CD14-positive monocyte (primary cell): ENCODE measurements around the gene OXCT2. TPM values are rescaled to one million over a fixed set of nuclear protein-coding genes. Genes with fewer than 3 reads are reported as not detected.
"Not testable (repeated sequence)": the region's sequence is repeated elsewhere in the genome, so short reads cannot be mapped to it uniquely, and the experiment has no call there.

Source experiments
- DNase-seq, 3 donors: peaks; one replicate each; pipeline ENCODE4 v3.0.0-alpha.2; 2011 to 2022
- H2AFZ ChIP-seq: 2 replicates; pipeline ENCODE4 v1.6.0; 2012; ENCODE audit warnings: mild to moderate bottlenecking, low read depth, low read length, inconsistent platforms; ENCODE audit not compliant: insufficient read depth, poor library complexity, severe bottlenecking
- H3K27ac ChIP-seq, 2 donors: 1 replicate in 1 of 2; 2 replicates in 1 of 2; pipeline ENCODE4 v1.5.1; 2012 to 2013; ENCODE audit warnings: low read length in 2 of 2, control low read depth in 1 of 2, inconsistent platforms in 1 of 2, low read depth in 1 of 2, mild to moderate bottlenecking in 1 of 2
- H3K27me3 ChIP-seq, 2 donors: one replicate each; pipeline versions ENCODE4 v1.6.0 to v1.6.1; 2011 to 2013; ENCODE audit warnings: low read length in 2 of 2; ENCODE audit not compliant: control insufficient read depth in 2 of 2, insufficient read depth in 2 of 2
- H3K36me3 ChIP-seq, 2 donors: replicated peaks in 1 of 2; 1 replicate in 1 of 2; 2 replicates in 1 of 2; pipeline versions ENCODE4 v1.5.1 to v1.6.1; 2012 to 2013; ENCODE audit warnings: low read length in 2 of 2, control low read depth in 1 of 2, inconsistent platforms in 1 of 2, mild to moderate bottlenecking in 1 of 2; ENCODE audit not compliant: insufficient read depth in 2 of 2, control insufficient read depth in 1 of 2
- H3K4me1 ChIP-seq, 2 donors: 1 replicate in 1 of 2; 2 replicates in 1 of 2; pipeline versions ENCODE4 v1.5.1 to v1.6.1; 2012 to 2013; ENCODE audit warnings: low read length in 2 of 2, control low read depth in 1 of 2, inconsistent platforms in 1 of 2, mild to moderate bottlenecking in 1 of 2, moderate library complexity in 1 of 2; ENCODE audit not compliant: insufficient read depth in 2 of 2, control insufficient read depth in 1 of 2
- H3K4me2 ChIP-seq: replicated peaks from 2 replicates; pipeline ENCODE3; 2012; ENCODE audit warnings: low read length, moderate library complexity, mild to moderate bottlenecking; ENCODE audit not compliant: poor library complexity, severe bottlenecking; ENCODE audit errors: extremely low read depth
- H3K4me3 ChIP-seq, 3 experiments: fragments of 200-600 bp in 1 of 3; sonication (generic) in 1 of 3; replicated peaks in 1 of 3; 1 replicate in 2 of 3; 2 replicates in 1 of 3; pipeline ENCODE4 v1.5.1; 2011 to 2013; ENCODE audit warnings: low read length in 3 of 3, mild to moderate bottlenecking in 3 of 3, control low read depth in 2 of 3, low read depth in 2 of 3, inconsistent platforms in 1 of 3, moderate library complexity in 1 of 3
- H3K79me2 ChIP-seq: 2 replicates; pipeline ENCODE4 v1.6.0; 2012; ENCODE audit warnings: mild to moderate bottlenecking, control low read depth, inconsistent platforms, low read length, moderate library complexity; ENCODE audit not compliant: insufficient read depth
- H3K9ac ChIP-seq: 2 replicates; pipeline ENCODE4 v1.6.0; 2017; ENCODE audit warnings: low read length, mild to moderate bottlenecking; ENCODE audit not compliant: insufficient read depth, poor library complexity, severe bottlenecking
- H3K9me3 ChIP-seq, 2 donors: replicated peaks in 1 of 2; 1 replicate in 1 of 2; 2 replicates in 1 of 2; pipeline versions ENCODE4 v1.5.1 to v1.6.1; 2012 to 2013; ENCODE audit warnings: low read length in 2 of 2, control low read depth in 1 of 2; ENCODE audit not compliant: control insufficient read depth in 1 of 2, insufficient read depth in 1 of 2
- H4K20me1 ChIP-seq: 2 replicates; pipeline ENCODE4 v1.6.0; 2012; ENCODE audit warnings: mild to moderate bottlenecking, low read length, control low read depth, moderate library complexity; ENCODE audit not compliant: insufficient read depth
- H3K27ac Mint-ChIP-seq, 7 donors: one replicate each; pipeline ENCODE4 v1.8.0; 2020; ENCODE audit warnings: mild to moderate bottlenecking in 7 of 7, mixed read lengths in 7 of 7, moderate library complexity in 6 of 7, inconsistent platforms in 2 of 7
- H3K27me3 Mint-ChIP-seq, 3 donors: one replicate each; pipeline ENCODE4 v1.8.0; 2021 to 2022; ENCODE audit warnings: low read depth in 3 of 3, mild to moderate bottlenecking in 3 of 3, mixed read lengths in 3 of 3, moderate library complexity in 3 of 3, inconsistent platforms in 1 of 3
- H3K36me3 Mint-ChIP-seq, 2 donors: one replicate each; pipeline ENCODE4 v1.8.0; 2020; ENCODE audit warnings: mixed read lengths in 2 of 2, inconsistent platforms in 1 of 2, mild to moderate bottlenecking in 1 of 2
- H3K4me1 Mint-ChIP-seq: one replicate; pipeline ENCODE4 v1.8.0; 2020; ENCODE audit warnings: mild to moderate bottlenecking, mixed read lengths
- H3K4me3 Mint-ChIP-seq, 2 donors: one replicate each; pipeline ENCODE4 v1.8.0; 2020; ENCODE audit warnings: mild to moderate bottlenecking in 2 of 2, mixed read lengths in 2 of 2, moderate library complexity in 1 of 2
- H3K9me3 Mint-ChIP-seq, 7 donors: one replicate each; pipeline ENCODE4 v1.8.0; 2020 to 2022; ENCODE audit warnings: mixed read lengths in 7 of 7, mild to moderate bottlenecking in 6 of 7, moderate library complexity in 6 of 7, inconsistent platforms in 2 of 7
- CTCF ChIP-seq: fragments of 200-600 bp; IDR thresholded peaks from one replicate; pipeline ENCODE4 v1.8.0; 2022; ENCODE audit warnings: antibody characterized with exemption, mild to moderate bottlenecking
- WGBS: methylation state at CpG from one replicate; pipeline ENCODE4 v1.1.5; 2013; ENCODE audit warnings: missing lambda C conversion rate; ENCODE audit not compliant: insufficient coverage; 5-methylcytosine and 5-hydroxymethylcytosine counted together
- intact Hi-C, 2 donors: fragments of 100-400 bp; cut with micrococcal nuclease; formaldehyde crosslinking; loops; one replicate each; pipeline versions ENCODE4 v1.15.0 to v1.15.1; 2023
- polyA plus RNA-seq, 3 donors: library from polyadenylated mRNA; depleted of rRNA in 1 of 3; unstranded in 2 of 3; stranded (reverse) in 1 of 3; fragments of 300-500 nt in 2 of 3; fragments of >200 nt in 1 of 3; fragmentation: Illumina TruSeq in 2 of 3; gene quantifications; 1 replicate in 2 of 3; 2 replicates in 1 of 3; pipeline ENCODE4 v1.2.3, GENCODE V29; 2012 to 2021

OXCT2 gene
- polyA plus RNA-seq, 3 donors = 0.16 to 1.4 (median 0.38) TPM

- 4% methylated on average over 43 of the region's 51 CpGs for WGBS
- peaks cover 9 to 14% (median 12%) of the 10 kb centered on the region in 3 donors for H3K27me3 Mint-ChIP-seq
- H3K9ac ChIP-seq = peak overlapping the region; percentile 79
- no peak for TF ChIP-seq CTCF
- no peak overlapping the region for H3K27ac ChIP-seq
- no peak overlapping the region for H3K27ac Mint-ChIP-seq
- peaks cover 0 to 4% of the 10 kb centered on the region in 2 donors for H3K36me3 Mint-ChIP-seq
- peaks cover 37% of the 10 kb centered on the region for H3K4me1 Mint-ChIP-seq
- H3K4me2 ChIP-seq = peak overlapping the region; percentile 93
- intact Hi-C loops = loop anchor here in 1 of 2 donors (10.0 kb wide), 1 partner anchor 54 kb away; the partner anchor contains the start of gene PPIE
- H3K79me2 ChIP-seq = peaks cover 9% of the 10 kb centered on the region
- peak overlapping the region; percentile 39 to 69 for H3K4me3 Mint-ChIP-seq
- H3K27me3 ChIP-seq = peaks cover 0 to 6% of the 10 kb centered on the region in 2 donors
- no peaks in the 10 kb centered on the region for H3K9me3 ChIP-seq
- H3K4me1 ChIP-seq = peaks cover 21 to 30% of the 10 kb centered on the region in 2 donors
- no peaks in the 10 kb centered on the region for H3K36me3 ChIP-seq
- H3K4me3 ChIP-seq = peak overlapping the region; percentile 28 to 80 (median 73)
- peak overlapping the region; percentile 96 for H2AFZ ChIP-seq
- no peak for DNase-seq
- H3K9me3 Mint-ChIP-seq = peaks cover 0 to 2% (median 0%) of the 10 kb centered on the region in 7 donors
- no peaks in the 10 kb centered on the region for H4K20me1 ChIP-seq
Observed at GRCh38 chr1:39788426-39788757, 17.2 kb upstream of the OXCT2 start.

DNA sequence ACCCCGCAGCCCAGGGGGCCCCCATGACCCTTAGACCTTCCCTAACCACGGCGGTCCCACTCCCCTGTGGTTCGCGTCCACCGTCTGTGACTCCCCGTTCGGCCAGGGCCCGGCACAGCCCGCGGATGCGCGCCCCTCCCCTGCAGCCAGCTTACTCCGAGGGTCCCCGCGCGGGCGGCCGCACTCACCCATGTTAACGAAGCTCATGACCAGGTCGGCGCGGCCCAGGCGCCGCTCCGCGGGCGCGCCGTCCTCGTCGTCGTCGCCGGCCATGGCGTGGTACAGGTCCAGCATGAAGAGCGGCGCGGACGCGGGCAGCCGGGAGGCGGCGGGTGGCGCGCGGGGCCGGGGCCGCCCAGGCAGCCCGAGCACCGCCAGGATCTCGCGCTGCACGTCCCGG is 16.8 kb upstream of the OXCT2 start:
- H4K20me1 ChIP-seq, H3K79me2 ChIP-seq, H3K4me3 ChIP-seq, H3K9ac ChIP-seq, H3K27me3 ChIP-seq, H2AFZ ChIP-seq, H3K27ac Mint-ChIP-seq, H3K9me3 ChIP-seq, H3K36me3 ChIP-seq, H3K36me3 Mint-ChIP-seq, DNase-seq, H3K27ac ChIP-seq, H3K9me3 Mint-ChIP-seq: not testable (repeated sequence)
- WGBS = 11% methylated on average over 52 of the region's 55 CpGs
- H3K4me2 ChIP-seq = peak overlapping the region; percentile 93
- Mint-ChIP-seq H3K4me3 (peak overlapping the region; percentile 71 to 75), H3K4me1 (peaks cover 33% of the 10 kb centered on the region), H3K27me3 (peaks cover 9 to 12% (median 12%) of the 10 kb centered on the region in 3 donors)
- intact Hi-C loops = loop anchor here in 1 of 2 donors (10.0 kb wide), 1 partner anchor 53 kb away; the partner anchor contains the start of gene PPIE
- H3K4me1 ChIP-seq = peaks cover 17 to 26% of the 10 kb centered on the region in 2 donors
